Activated T-helper 17 cell treated with anti-CD3 and anti-CD28 coated beads, Interleukin-2, amount 50 U/mL, for 72 hours (primary cell): ENCODE data around the gene NAA38. TPM values are rescaled to one million over a fixed set of nuclear protein-coding genes. Genes with fewer than 3 reads are reported as not detected.
"Not testable (repeated sequence)": the region's sequence is repeated elsewhere in the genome, so short reads cannot be mapped to it uniquely, and the experiment has no call there.

ENCODE experiments used
- ATAC-seq: fragments of 150-1000 bp; cut with Tn5 transposase; replicated peaks from 2 replicates; pipeline ENCODE4 v1.10.0; 2021; ENCODE audit warnings: mild to moderate bottlenecking, moderate library complexity
- H3K27ac Mint-ChIP-seq: one replicate; pipeline ENCODE4 v1.8.0; 2022; ENCODE audit warnings: mixed read lengths
- H3K27me3 Mint-ChIP-seq: one replicate; pipeline ENCODE4 v1.8.0; 2022; ENCODE audit warnings: mixed read lengths
- H3K36me3 Mint-ChIP-seq: one replicate; pipeline ENCODE4 v1.8.0; 2022; ENCODE audit warnings: low read depth, mild to moderate bottlenecking, mixed read lengths
- H3K4me1 Mint-ChIP-seq: one replicate; pipeline ENCODE4 v1.8.0; 2022; ENCODE audit warnings: mixed read lengths
- H3K4me3 Mint-ChIP-seq: one replicate; pipeline ENCODE4 v1.8.0; 2022; ENCODE audit warnings: mild to moderate bottlenecking, mixed read lengths
- H3K9me3 Mint-ChIP-seq: one replicate; pipeline ENCODE4 v1.8.0; 2022; ENCODE audit warnings: mixed read lengths
- total RNA-seq, 2 donors: library from RNA; stranded (reverse); gene quantifications; one replicate each; pipeline ENCODE4 v1.2.3, GENCODE V29; 2022

Gene NAA38
- total RNA-seq, 2 donors from 2014 or later, result 61.3 to 111 TPM

- Mint-ChIP-seq H3K27ac (no peak overlapping the region), H3K4me1 (peaks cover 9% of the 10 kb centered on the region), H3K4me3 (no peak overlapping the region), H3K27me3 (no peaks in the 10 kb centered on the region), H3K36me3 (peaks cover 11% of the 10 kb centered on the region), H3K9me3 (no peaks in the 10 kb centered on the region)
- peak; percentile 10 for ATAC-seq
These were observed 28.2 kb upstream of the NAA38 start for GRCh38 chr17:7885367-7886226.

GRCh38 chr17:7884581-7885366, 27.4 kb upstream of the NAA38 start:
- no peaks in the 10 kb centered on the region for H3K9me3 Mint-ChIP-seq
- peaks cover 11% of the 10 kb centered on the region for H3K36me3 Mint-ChIP-seq
- H3K27me3 Mint-ChIP-seq, result no peaks in the 10 kb centered on the region
- peaks cover 4% of the 10 kb centered on the region for H3K4me1 Mint-ChIP-seq
- no peak overlapping the region for H3K27ac Mint-ChIP-seq
- H3K4me3 Mint-ChIP-seq, result peak overlapping the region; percentile 52
- no peak for ATAC-seq

DNA sequence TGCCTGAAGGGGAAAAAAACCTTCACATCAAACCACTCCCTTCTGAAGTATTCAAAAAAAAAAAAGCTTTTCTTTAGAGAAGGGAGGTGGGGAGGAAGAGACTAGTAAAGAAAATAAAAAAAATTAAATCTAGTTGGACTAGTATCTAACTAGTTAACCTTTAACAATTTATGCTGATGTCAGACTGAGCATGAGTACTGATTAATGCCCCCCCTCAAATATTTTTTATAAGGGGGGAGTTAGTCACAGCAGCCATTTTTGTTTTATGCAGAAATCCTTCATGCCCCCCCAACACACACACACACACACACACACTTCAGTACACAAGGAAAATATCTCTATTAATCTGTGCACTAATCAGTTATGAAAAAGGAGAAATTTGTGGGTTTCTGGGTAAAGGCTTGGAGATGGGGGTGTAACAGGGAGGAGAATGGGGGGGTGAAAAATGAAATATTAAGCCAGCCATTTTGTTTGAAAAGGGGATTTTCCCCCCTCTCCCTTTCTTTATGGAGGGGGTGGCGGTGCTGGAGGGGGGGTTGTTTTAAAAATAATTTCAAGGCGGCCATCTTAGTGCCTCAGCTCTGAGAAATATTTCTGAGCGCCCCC, 26.5 kb upstream of the NAA38 start:
- Mint-ChIP-seq H3K27me3 (no peaks in the 10 kb centered on the region), H3K9me3 (no peaks in the 10 kb centered on the region), H3K4me1 (no peaks in the 10 kb centered on the region), H3K27ac (peak overlapping the region; percentile 56), H3K36me3 (peaks cover 11% of the 10 kb centered on the region), H3K4me3 (peak overlapping the region; percentile 52)
- ATAC-seq, result no peak

DNA sequence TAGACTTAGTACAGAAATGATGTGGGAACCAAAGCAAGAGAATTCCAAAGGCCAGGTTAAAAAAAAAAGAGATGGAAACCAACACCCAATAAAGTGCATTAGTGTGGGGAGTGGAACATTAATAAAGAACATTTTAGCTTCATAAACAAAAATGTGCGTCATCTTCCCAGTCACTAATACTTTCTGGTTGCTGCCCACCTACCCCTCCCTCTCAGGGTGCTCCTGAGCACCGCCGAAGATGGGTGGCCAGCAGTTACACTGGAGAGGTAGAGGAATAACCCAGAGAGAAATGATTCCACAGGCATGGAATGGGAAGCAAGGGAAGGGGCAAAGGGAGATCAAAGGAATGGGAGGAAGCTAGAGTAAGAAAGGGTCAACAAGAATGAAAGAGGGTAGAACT, 25.3 kb upstream of the NAA38 start:
- Mint-ChIP-seq H3K27me3 (no peaks in the 10 kb centered on the region), H3K9me3 (no peaks in the 10 kb centered on the region), H3K27ac (no peak overlapping the region), H3K36me3 (peaks cover 11% of the 10 kb centered on the region), H3K4me1 (no peaks in the 10 kb centered on the region), H3K4me3 (no peak overlapping the region)
- no peak for ATAC-seq

GRCh38 chr17:7882068-7882467, 24.7 kb upstream of the NAA38 start:
- H3K36me3 Mint-ChIP-seq, result peaks cover 16% of the 10 kb centered on the region
- H3K27ac Mint-ChIP-seq, result no peak overlapping the region
- no peaks in the 10 kb centered on the region for H3K9me3 Mint-ChIP-seq
- no peaks in the 10 kb centered on the region for H3K27me3 Mint-ChIP-seq
- no peaks in the 10 kb centered on the region for H3K4me1 Mint-ChIP-seq
- no peak overlapping the region for H3K4me3 Mint-ChIP-seq
- ATAC-seq, result no peak

- Mint-ChIP-seq H3K27ac (no peak overlapping the region), H3K4me3 (no peak overlapping the region), H3K4me1 (peaks cover 1% of the 10 kb centered on the region), H3K9me3 (no peaks in the 10 kb centered on the region), H3K27me3 (no peaks in the 10 kb centered on the region), H3K36me3 (peaks cover 18% of the 10 kb centered on the region)
- no peak for ATAC-seq
These were observed 24.1 kb upstream of the NAA38 start for GRCh38 chr17:7881276-7882054.

DNA sequence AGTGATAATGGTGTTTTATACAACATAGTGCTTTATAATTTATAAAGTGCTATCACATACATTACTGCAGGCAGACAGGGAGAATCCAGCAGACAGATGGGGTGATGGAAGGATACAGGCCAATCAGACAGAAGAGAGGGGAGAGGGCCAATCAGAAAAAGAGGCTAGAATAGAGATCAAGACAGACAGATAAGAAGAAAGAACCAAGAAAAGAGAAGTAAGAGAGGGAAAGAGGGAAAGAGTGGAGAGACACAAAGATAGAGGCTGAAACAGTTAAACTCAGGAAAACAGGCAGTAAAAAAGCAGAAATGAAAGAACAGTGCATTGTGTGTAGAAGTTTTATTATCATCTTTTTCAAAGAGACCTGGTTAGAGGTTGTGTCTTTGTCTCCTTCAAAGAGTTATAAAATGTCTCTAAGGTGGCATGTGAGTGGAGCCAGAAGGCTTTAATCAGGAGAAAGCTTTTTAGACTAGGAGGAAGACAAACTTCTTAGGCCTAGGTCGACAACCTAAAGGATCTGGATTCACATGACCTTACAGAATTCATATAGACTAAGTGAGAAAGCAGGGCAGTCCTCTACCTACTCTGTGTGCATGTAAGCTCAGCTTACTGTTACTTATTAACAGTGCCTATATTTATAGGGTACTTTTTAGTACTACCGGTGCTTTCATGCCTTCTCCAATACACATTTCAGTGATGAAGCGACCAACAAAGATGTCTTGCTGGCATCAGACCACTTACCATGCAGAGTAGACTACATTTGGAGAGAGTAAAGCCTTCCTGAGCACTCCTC, 22.9 kb upstream of the NAA38 start:
- no peak for ATAC-seq
- peaks cover 6% of the 10 kb centered on the region for H3K4me1 Mint-ChIP-seq

DNA sequence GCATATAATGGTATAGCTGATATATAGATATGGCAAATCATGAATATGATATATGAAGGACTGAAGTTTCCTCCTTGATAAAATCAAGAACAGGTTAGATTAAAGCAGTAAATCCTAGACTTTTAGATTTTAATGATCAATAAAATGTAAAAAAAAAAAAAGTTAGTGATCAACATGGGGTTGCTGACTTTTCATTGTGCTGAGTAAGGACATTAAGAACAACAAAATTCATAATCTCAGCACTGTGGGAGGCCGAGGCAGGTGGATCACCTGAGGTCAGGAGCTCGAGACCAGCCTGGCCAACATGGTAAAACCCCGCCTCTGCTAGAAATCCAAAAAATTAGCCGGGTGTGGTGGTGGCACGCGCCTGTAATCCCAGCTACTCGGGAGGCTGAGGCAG, 20.9 kb upstream of the NAA38 start:
- Mint-ChIP-seq H3K27me3 (no peaks in the 10 kb centered on the region), H3K4me3 (no peak overlapping the region), H3K27ac (no peak overlapping the region), H3K36me3 (peaks cover 34% of the 10 kb centered on the region), H3K4me1 (peaks cover 16% of the 10 kb centered on the region), H3K9me3 (no peaks in the 10 kb centered on the region)
- no peak for ATAC-seq

More for the DNA sequence above, 22.9 kb upstream of the NAA38 start:
- Mint-ChIP-seq H3K36me3 (peaks cover 21% of the 10 kb centered on the region), H3K9me3 (no peaks in the 10 kb centered on the region), H3K4me3 (no peak overlapping the region), H3K27me3 (no peaks in the 10 kb centered on the region), H3K27ac (no peak overlapping the region)

DNA sequence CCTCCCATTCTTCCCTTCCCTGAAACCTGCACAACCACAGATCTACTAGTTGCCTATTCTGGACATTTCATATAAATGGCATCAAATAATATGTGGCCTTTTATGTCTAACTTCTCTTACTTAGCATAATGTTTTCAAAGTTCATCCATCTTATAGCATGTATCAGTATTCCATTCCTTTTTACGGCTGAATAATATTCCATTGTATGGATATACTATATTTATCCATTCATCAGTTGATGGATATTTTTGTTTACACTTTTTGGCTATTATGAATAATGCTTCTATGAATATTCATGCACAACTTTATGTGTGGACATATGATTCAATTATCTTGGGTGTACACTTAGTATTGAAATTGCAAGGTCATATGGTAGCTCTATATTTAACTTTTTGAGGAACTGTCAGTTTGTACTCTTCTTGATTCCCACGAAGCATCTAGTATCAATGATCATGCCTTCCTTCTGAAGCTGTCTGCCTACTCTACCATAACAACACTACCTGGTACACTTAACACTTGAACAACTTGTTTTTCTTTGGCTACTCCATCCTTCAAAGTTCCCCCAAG, 18.5 kb upstream of the NAA38 start:
- Mint-ChIP-seq H3K27ac (no peak overlapping the region), H3K4me3 (no peak overlapping the region), H3K4me1 (peaks cover 17% of the 10 kb centered on the region), H3K36me3 (peaks cover 55% of the 10 kb centered on the region), H3K27me3 (no peaks in the 10 kb centered on the region), H3K9me3 (no peaks in the 10 kb centered on the region)
- no peak for ATAC-seq

GRCh38 chr17:7873051-7873450, 15.7 kb upstream of the NAA38 start:
- H3K4me1 Mint-ChIP-seq, result peaks cover 27% of the 10 kb centered on the region
- no peak overlapping the region for H3K4me3 Mint-ChIP-seq
- no peak for ATAC-seq
- no peaks in the 10 kb centered on the region for H3K27me3 Mint-ChIP-seq
- H3K27ac Mint-ChIP-seq, result peak overlapping the region; percentile 62
- H3K9me3 Mint-ChIP-seq, result no peaks in the 10 kb centered on the region
- H3K36me3 Mint-ChIP-seq, result peaks cover 56% of the 10 kb centered on the region

DNA sequence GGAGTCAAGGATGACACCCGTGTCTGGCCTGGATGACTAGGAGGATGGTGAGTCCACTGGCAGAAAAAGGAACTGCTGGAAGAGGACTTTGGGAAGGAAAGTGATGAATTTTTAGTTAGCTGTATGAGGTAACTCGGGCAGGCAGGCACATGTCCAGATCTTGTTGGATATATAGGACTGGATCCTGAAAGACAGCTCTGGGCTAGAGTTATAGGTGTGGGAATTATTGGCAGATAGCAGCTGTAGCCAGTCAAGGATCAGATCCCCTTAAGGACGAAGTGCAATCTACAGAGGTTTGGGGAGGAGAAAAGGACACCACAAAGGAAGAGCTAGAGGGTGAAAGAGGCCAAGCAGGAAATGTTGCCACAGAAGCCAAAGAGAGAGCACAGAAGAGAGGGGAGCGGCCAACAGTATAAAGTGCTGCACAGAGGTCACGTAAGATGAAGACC, 10.5 kb upstream of the NAA38 start:
- peak overlapping the region; percentile 50 for H3K4me3 Mint-ChIP-seq
- no peaks in the 10 kb centered on the region for H3K9me3 Mint-ChIP-seq
- ATAC-seq, result peak; percentile 55
- peaks cover 26% of the 10 kb centered on the region for H3K36me3 Mint-ChIP-seq
- H3K27ac Mint-ChIP-seq, result peak overlapping the region; percentile 73
- no peaks in the 10 kb centered on the region for H3K27me3 Mint-ChIP-seq
- peaks cover 21% of the 10 kb centered on the region for H3K4me1 Mint-ChIP-seq

- Mint-ChIP-seq H3K4me3 (no peak overlapping the region), H3K9me3 (no peaks in the 10 kb centered on the region), H3K36me3 (peaks cover 8% of the 10 kb centered on the region), H3K27ac (no peak overlapping the region), H3K4me1 (peaks cover 21% of the 10 kb centered on the region), H3K27me3 (no peaks in the 10 kb centered on the region)
- ATAC-seq, result no peak
These were observed 7.8 kb upstream of the NAA38 start for GRCh38 chr17:7864995-7865650.

DNA sequence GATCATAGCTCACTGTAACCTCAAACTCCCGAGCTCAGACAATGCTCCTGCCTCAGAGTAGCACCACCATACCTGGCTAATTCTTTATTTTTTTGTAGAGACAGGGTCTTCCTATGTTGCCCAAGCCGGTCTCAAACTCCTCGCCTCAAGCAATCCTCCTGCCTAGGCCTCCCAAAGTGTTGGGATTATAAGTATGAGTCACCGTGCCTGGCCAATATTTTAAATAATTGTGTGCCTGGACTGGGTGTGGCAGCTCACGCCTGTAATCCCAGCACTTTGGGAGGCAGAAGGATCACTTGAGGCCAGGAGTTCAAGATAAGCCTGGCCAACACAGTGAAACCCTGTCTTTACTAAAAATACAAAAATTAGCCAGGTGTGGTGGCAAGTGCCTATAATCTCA, 7.0 kb upstream of the NAA38 start:
- not testable (repeated sequence) for ATAC-seq, H3K27ac Mint-ChIP-seq, H3K9me3 Mint-ChIP-seq, H3K27me3 Mint-ChIP-seq, H3K4me3 Mint-ChIP-seq, H3K36me3 Mint-ChIP-seq
- peaks cover 27% of the 10 kb centered on the region for H3K4me1 Mint-ChIP-seq
